CD4-positive, alpha-beta T cell treated with Interleukin-6 for 4 hours (primary cell): ENCODE results near the gene SETDB1.

Experiments used
- DNase-seq: peaks from one replicate; pipeline ENCODE4 v3.0.0-alpha.2; 2020; ENCODE audit warnings: mixed read lengths

SETDB1 gene

GRCh38 chr1:151006327-151007052 lies 80.3 kb downstream of the SETDB1 start, which contains the start of gene MINDY1:
Gene MINDY1 (minus strand): TSS chr1:151006902. CDS start chr1:151002617, 4,285 bp downstream.
- peak; percentile 34 for DNase-seq

- no peak for DNase-seq
Measured at GRCh38 chr1:151007853-151008243, 81.7 kb downstream of the SETDB1 start.

GRCh38 chr1:151008244-151009205 lies 82.4 kb downstream of the SETDB1 start, which contains the start of gene PRUNE1:
Gene PRUNE1 (plus strand): TSS chr1:151008449. CDS start chr1:151008633, 184 bp downstream.
- peak; percentile 97 for DNase-seq

GRCh38 chr1:151009206-151009587 lies 83.0 kb downstream of the SETDB1 start:
- no peak for DNase-seq

- no peak for DNase-seq
Measured at GRCh38 chr1:151009674-151010345, 83.6 kb downstream of the SETDB1 start.

GRCh38 chr1:151010346-151010726 lies 84.2 kb downstream of the SETDB1 start:
- no peak for DNase-seq

GRCh38 chr1:151011154-151011850 lies 85.1 kb downstream of the SETDB1 start:
- DNase-seq = no peak

- no peak for DNase-seq
Measured at GRCh38 chr1:151012684-151013471, 86.7 kb downstream of the SETDB1 start.

- no peak for DNase-seq
Measured at GRCh38 chr1:151013518-151013917, 87.4 kb downstream of the SETDB1 start.
